Neural cell (in vitro differentiated cells): Measurements from ENCODE around the gene MSH4. TPM values are rescaled to one million over a fixed set of nuclear protein-coding genes. Genes with fewer than 3 reads are reported as not detected.

Experiments
- H2AFZ ChIP-seq: fragments of 200-600, 300-800 bp; sonication (generic), shearing (Covaris generic); 2 replicates; pipeline ENCODE4 v1.6.0; 2014; ENCODE audit warnings: low read depth, mild to moderate bottlenecking, antibody characterized with exemption, low read length, moderate library complexity
- H3F3A ChIP-seq: fragments of 200-600 bp; shearing (Covaris generic); 2 replicates; pipeline ENCODE4 v1.6.1; 2016; ENCODE audit warnings: mild to moderate bottlenecking, moderate library complexity, mixed read lengths, antibody characterized with exemption, low read length; ENCODE audit not compliant: insufficient read depth, poor library complexity, severe bottlenecking
- H3K27ac ChIP-seq: fragments of 200-600, 300-800 bp; sonication (generic), shearing (Covaris generic); 2 replicates; pipeline ENCODE4 v1.5.1; 2014; ENCODE audit warnings: mild to moderate bottlenecking, low read length, moderate library complexity
- H3K27me3 ChIP-seq: fragments of 300-800, 200-600 bp; sonication (generic), shearing (Covaris generic); 2 replicates; pipeline ENCODE4 v1.6.0; 2014; ENCODE audit warnings: mild to moderate bottlenecking, low read depth, low read length, moderate library complexity; ENCODE audit not compliant: insufficient read depth
- H3K36me3 ChIP-seq: fragments of 300-800, 200-600 bp; sonication (generic), shearing (Covaris generic); 2 replicates; pipeline ENCODE4 v1.5.1; 2014; ENCODE audit warnings: mild to moderate bottlenecking, antibody characterized with exemption, low read length, moderate library complexity; ENCODE audit not compliant: insufficient read depth
- H3K4me2 ChIP-seq: fragments of 300-800, 200-600 bp; sonication (generic), shearing (Covaris generic); 2 replicates; pipeline ENCODE4 v1.6.0; 2014; ENCODE audit warnings: mild to moderate bottlenecking, low read length
- H3K4me3 ChIP-seq: fragments of 300-800, 200-600 bp; sonication (generic), shearing (Covaris generic); 2 replicates; pipeline ENCODE4 v1.5.1; 2014; ENCODE audit warnings: mild to moderate bottlenecking, low read length, moderate library complexity
- H3K79me2 ChIP-seq: fragments of 200-600 bp; shearing (Covaris generic); replicated peaks from 2 replicates; pipeline ENCODE4 v1.6.0; 2014; ENCODE audit warnings: mild to moderate bottlenecking, low read length, moderate library complexity; ENCODE audit not compliant: insufficient read depth
- H3K9ac ChIP-seq: fragments of 300-800, 200-600 bp; sonication (generic), shearing (Covaris generic); 2 replicates; pipeline ENCODE4 v1.6.1; 2016; ENCODE audit warnings: mild to moderate bottlenecking, low read length, mixed read lengths
- H3K9me2 ChIP-seq: fragments of 200-600 bp; shearing (Covaris generic); 2 replicates; pipeline ENCODE4 v1.6.1; 2016; ENCODE audit warnings: mild to moderate bottlenecking, low read length, mixed read lengths; ENCODE audit not compliant: insufficient read depth
- H3K9me3 ChIP-seq: fragments of 200-600, 300-800 bp; sonication (generic), shearing (Covaris generic); 2 replicates; pipeline ENCODE4 v1.6.1; 2016; ENCODE audit warnings: mild to moderate bottlenecking, mixed run types, low read length, moderate library complexity, mixed read lengths
- H4K20me1 ChIP-seq: fragments of 200-600 bp; shearing (Covaris generic); 2 replicates; pipeline ENCODE4 v1.6.1; 2016; ENCODE audit warnings: mild to moderate bottlenecking, mixed run types; ENCODE audit not compliant: insufficient read depth
- EP300 ChIP-seq: fragments of 450-650 bp; conservative IDR thresholded peaks from 2 replicates; pipeline ENCODE4 v1.6.1; 2014; ENCODE audit warnings: antibody characterized with exemption, mild to moderate bottlenecking, moderate library complexity; ENCODE audit not compliant: poor library complexity, severe bottlenecking
- MXI1 ChIP-seq: fragments of 450-650 bp; conservative IDR thresholded peaks from 2 replicates; pipeline ENCODE4 v1.6.1; 2014; ENCODE audit warnings: antibody characterized with exemption, mild to moderate bottlenecking; ENCODE audit not compliant: poor library complexity, severe bottlenecking
- POLR2AphosphoS5 ChIP-seq: IDR thresholded peaks from 2 replicates; pipeline ENCODE4 v1.6.1; 2012
- REST ChIP-seq: IDR thresholded peaks from 2 replicates; pipeline ENCODE4 v1.6.1; 2012; ENCODE audit warnings: borderline replicate concordance
- SMC3 ChIP-seq: fragments of 450-650 bp; conservative IDR thresholded peaks from 2 replicates; pipeline ENCODE4 v1.6.1; 2014; ENCODE audit warnings: antibody characterized with exemption, mild to moderate bottlenecking, moderate library complexity; ENCODE audit not compliant: poor library complexity
- TAF1 ChIP-seq: IDR thresholded peaks from 2 replicates; pipeline ENCODE4 v1.6.1; 2012; ENCODE audit warnings: low read depth
- polyA plus RNA-seq: library from polyadenylated mRNA; depleted of rRNA; stranded (reverse); fragments of >200 nt; gene quantifications from 2 replicates; pipeline ENCODE4 v1.2.3, GENCODE V29; 2014
- small RNA-seq, 3 experiments: library from RNA; depleted of rRNA; stranded (forward); fragments of <200 nt; gene quantifications; one replicate each; pipeline ENCODE3, GENCODE V24; 2012

Gene MSH4
- polyA plus RNA-seq, 1 donor from 2014 or later = 0.43 TPM

DNA sequence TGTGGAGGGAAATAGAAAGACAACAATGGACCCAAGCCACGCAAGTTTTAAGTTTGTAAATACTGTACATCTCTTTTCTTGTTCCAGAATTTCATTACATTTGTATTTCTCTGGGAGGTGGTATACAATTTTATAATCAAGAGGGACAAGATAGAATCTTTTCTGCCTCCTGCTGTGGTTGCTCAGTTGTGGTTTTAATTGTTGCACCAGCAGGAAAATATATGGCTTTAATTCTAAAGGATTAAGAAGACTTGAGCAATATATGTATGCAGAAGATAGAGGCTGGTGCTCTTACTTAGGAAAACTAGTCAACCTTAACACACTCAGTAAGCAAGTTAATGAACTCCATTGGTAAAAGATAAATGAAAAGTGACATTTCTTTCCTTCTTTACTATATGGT is 155.3 kb downstream of the MSH4 start:
- no peaks in the 10 kb centered on the region for H3K27me3 ChIP-seq
- H2AFZ ChIP-seq = no peak overlapping the region
- H3K79me2 ChIP-seq = no peaks in the 10 kb centered on the region
- no peaks in the 10 kb centered on the region for H3F3A ChIP-seq
- no peaks in the 10 kb centered on the region for H3K9me2 ChIP-seq
- no peaks in the 10 kb centered on the region for H4K20me1 ChIP-seq
- no peak overlapping the region for H3K27ac ChIP-seq
- TF ChIP-seq MXI1 = no peak
- H3K36me3 ChIP-seq = no peaks in the 10 kb centered on the region
- no peaks in the 10 kb centered on the region for H3K9me3 ChIP-seq
- H3K4me2 ChIP-seq = no peak overlapping the region
- no peak overlapping the region for H3K9ac ChIP-seq
- no peak overlapping the region for H3K4me3 ChIP-seq

- Histone ChIP-seq H3K9ac (no peak overlapping the region), H3K36me3 (no peaks in the 10 kb centered on the region), H3K4me3 (no peak overlapping the region), H3K9me3 (no peaks in the 10 kb centered on the region), H3F3A (no peaks in the 10 kb centered on the region), H3K27ac (no peak overlapping the region), H4K20me1 (no peaks in the 10 kb centered on the region), H3K9me2 (no peaks in the 10 kb centered on the region), H3K27me3 (no peaks in the 10 kb centered on the region), H2AFZ (no peak overlapping the region), H3K4me2 (no peak overlapping the region), H3K79me2 (no peaks in the 10 kb centered on the region)
- TF ChIP-seq SMC3 = no peak
- TF ChIP-seq MXI1 = no peak
Observed at GRCh38 chr1:75953461-75953860, 156.8 kb downstream of the MSH4 start.

GRCh38 chr1:75954586-75954985 is 157.9 kb downstream of the MSH4 start:
- Histone ChIP-seq H3K9me3 (no peaks in the 10 kb centered on the region), H2AFZ (no peak overlapping the region), H3F3A (no peaks in the 10 kb centered on the region), H3K9ac (no peak overlapping the region), H3K27ac (no peak overlapping the region), H3K9me2 (no peaks in the 10 kb centered on the region), H3K27me3 (no peaks in the 10 kb centered on the region), H3K79me2 (no peaks in the 10 kb centered on the region), H3K36me3 (no peaks in the 10 kb centered on the region), H3K4me2 (no peak overlapping the region), H4K20me1 (no peaks in the 10 kb centered on the region), H3K4me3 (no peak overlapping the region)
- TF ChIP-seq TAF1 = no peak
- no peak for TF ChIP-seq EP300
- no peak for TF ChIP-seq MXI1
- no peak for TF ChIP-seq POLR2AphosphoS5
- no peak for TF ChIP-seq REST
- no peak for TF ChIP-seq SMC3

Small RNA genes within 50 kb of the gene (small RNA-seq; reads per million reads assigned to genes)
- gene SNORD45A = 0 reads per million in 3 experiments
- 0 reads per million in 3 experiments for gene SNORD45B
- 0 reads per million in 3 experiments for gene SNORD45C

Other genes starting within 250 kb of the MSH4 start
- gene SLC44A5, start 185.8 kb upstream of the MSH4 start, polyA plus RNA-seq = 44.5 and 53.0 TPM in 2 replicates
- gene ACADM, start 72.2 kb upstream of the MSH4 start, polyA plus RNA-seq = 218 and 230 TPM in 2 replicates
- gene RABGGTB, start 10.6 kb upstream of the MSH4 start, polyA plus RNA-seq = 120 and 132 TPM in 2 replicates
- not detected in 2 replicates for gene ASB17, start 135.5 kb downstream of the MSH4 start, polyA plus RNA-seq